ENCODE measurements around the gene MSI2.

DNA sequence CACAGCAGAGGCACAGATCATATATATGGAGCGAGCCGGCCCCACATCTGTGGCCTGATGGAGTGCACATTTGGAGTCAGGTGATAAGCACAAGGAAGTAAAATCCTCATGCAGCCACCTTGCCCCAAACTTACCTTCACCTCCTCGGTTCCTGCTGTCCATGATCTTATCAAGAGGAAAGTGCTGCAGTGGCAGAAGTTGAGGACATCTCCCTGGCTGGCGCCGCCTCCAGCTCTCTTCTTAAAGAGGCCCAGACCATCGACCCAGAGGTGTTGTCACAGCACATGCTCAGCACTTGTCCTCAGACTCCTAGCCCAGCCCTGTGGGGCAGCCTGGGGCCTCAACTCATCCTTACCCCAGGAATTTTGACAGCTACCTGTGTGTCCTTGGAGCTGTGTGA lies 276.2 kb downstream of the MSI2 start:
- TF ChIP-seq, protein P1, sequence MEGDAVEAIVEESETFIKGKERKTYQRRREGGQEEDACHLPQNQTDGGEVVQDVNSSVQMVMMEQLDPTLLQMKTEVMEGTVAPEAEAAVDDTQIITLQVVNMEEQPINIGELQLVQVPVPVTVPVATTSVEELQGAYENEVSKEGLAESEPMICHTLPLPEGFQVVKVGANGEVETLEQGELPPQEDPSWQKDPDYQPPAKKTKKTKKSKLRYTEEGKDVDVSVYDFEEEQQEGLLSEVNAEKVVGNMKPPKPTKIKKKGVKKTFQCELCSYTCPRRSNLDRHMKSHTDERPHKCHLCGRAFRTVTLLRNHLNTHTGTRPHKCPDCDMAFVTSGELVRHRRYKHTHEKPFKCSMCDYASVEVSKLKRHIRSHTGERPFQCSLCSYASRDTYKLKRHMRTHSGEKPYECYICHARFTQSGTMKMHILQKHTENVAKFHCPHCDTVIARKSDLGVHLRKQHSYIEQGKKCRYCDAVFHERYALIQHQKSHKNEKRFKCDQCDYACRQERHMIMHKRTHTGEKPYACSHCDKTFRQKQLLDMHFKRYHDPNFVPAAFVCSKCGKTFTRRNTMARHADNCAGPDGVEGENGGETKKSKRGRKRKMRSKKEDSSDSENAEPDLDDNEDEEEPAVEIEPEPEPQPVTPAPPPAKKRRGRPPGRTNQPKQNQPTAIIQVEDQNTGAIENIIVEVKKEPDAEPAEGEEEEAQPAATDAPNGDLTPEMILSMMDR (IDR thresholded peaks at IDR 0.05), result no peak
- no peak for TF ChIP-seq POLR2A (IDR thresholded peaks at IDR 0.05)

All from thyroid gland (tissue), 4 donors.